GM12874 (cell line): Measurements from ENCODE around the gene LAMC2.

Experiments
- TF ChIP-seq, protein P1 (sequence below): IDR thresholded peaks from 2 replicates; pipeline ENCODE4 v1.5.1; 2011; ENCODE audit warnings: low read depth, mild to moderate bottlenecking, control low read depth, low read length, moderate library complexity; ENCODE audit not compliant: insufficient read depth

The LAMC2 gene

DNA sequence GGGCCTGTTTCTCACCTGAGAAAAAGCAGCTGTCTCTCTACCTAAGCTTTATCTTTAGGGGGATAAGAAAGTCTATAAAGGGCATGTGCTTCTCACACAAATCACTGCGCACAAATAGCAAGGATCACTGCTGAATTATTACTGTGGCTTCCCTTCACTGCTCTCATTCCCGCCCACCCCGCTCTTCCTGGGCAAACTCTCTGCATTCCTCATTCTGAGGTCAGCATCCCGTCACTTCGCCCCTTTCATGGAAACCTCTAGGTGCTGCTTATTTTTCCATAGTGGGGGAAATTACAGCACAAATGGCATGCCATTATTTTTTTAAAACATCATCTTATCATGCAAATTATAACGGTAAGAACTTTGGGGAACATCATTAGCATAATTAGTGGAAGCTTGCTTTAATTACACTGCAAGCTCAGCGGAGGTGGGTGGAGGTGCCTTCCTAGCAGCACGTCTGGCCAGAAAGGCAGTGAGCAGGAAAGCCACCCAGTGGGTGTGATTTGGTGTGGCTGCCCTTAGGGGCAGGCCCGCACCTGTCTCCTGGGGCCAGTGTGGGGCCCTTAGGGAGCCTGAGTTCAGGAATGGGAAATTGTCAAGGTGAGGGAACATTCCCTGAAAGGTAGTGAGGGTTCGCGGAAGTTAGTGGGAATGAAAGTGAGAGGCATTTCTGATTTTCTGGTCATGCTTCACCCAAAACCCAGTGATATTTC, 105.9 kb downstream of the LAMC2 start:
- TF ChIP-seq, protein P1, sequence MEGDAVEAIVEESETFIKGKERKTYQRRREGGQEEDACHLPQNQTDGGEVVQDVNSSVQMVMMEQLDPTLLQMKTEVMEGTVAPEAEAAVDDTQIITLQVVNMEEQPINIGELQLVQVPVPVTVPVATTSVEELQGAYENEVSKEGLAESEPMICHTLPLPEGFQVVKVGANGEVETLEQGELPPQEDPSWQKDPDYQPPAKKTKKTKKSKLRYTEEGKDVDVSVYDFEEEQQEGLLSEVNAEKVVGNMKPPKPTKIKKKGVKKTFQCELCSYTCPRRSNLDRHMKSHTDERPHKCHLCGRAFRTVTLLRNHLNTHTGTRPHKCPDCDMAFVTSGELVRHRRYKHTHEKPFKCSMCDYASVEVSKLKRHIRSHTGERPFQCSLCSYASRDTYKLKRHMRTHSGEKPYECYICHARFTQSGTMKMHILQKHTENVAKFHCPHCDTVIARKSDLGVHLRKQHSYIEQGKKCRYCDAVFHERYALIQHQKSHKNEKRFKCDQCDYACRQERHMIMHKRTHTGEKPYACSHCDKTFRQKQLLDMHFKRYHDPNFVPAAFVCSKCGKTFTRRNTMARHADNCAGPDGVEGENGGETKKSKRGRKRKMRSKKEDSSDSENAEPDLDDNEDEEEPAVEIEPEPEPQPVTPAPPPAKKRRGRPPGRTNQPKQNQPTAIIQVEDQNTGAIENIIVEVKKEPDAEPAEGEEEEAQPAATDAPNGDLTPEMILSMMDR, result no peak

DNA sequence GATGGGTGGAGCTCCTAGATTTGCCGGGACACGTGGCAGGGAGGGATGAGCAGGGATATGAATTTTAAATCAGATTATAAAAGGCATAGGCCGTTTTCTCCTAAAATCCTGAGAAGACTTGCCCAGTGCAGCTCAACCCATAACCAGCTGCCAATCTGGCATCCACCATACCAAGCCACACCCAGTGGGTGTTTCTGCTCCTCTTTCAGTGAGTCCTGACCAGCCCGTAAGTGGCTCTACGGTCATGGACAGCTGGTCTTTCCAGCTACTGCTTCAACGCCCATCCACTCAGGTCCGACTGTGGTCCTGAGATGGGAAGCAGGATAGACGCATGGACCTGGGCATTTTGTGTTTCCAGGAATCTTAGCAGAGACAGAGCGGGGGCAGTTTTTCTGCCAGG, 107.2 kb downstream of the LAMC2 start:
- TF ChIP-seq, protein P1, result no peak

DNA sequence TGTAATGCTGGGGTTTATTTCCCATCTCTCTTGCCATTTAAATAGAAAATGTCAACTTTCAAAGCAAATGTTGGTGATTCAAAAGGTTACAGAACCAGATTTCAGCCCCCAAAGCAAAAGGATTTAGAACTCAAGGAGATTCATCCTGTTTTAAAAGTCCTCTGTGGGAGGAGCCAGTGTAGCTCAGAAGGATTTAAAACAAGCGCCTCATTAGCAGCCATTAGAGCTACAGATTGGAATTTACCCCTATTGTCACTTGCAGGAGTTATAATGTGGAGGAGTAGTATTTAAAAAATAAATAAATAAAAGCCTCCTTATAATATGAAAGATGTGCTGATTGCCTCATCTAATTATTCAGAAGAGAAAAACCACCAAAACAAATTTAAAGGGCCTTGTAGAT, 107.8 kb downstream of the LAMC2 start:
- TF ChIP-seq, protein P1, result no peak
